Liver (tissue), 3 donors: Measurements from ENCODE around the gene GSE1.

Experiments used
- ATF3 ChIP-seq: IDR thresholded peaks from 2 replicates; pipeline ENCODE4 v1.6.1; 2016; ENCODE audit warnings: antibody characterized with exemption
- GABPA ChIP-seq, 2 donors: IDR thresholded peaks in 1 of 2; conservative IDR thresholded peaks in 1 of 2; 2 replicates each; pipeline ENCODE4 v1.6.1; 2016; ENCODE audit warnings: antibody characterized with exemption in 2 of 2, mild to moderate bottlenecking in 1 of 2, moderate library complexity in 1 of 2
- TF ChIP-seq, protein P1 (sequence below): fragments of 150-350 bp; IDR thresholded peaks from 2 replicates; pipeline ENCODE4 v1.5.1; 2017; ENCODE audit warnings: improper control_type of control experiment, low read depth, low read length; ENCODE audit not compliant: missing input control
- donor health status: healthy.
- donor health status: healthy.

DNA sequence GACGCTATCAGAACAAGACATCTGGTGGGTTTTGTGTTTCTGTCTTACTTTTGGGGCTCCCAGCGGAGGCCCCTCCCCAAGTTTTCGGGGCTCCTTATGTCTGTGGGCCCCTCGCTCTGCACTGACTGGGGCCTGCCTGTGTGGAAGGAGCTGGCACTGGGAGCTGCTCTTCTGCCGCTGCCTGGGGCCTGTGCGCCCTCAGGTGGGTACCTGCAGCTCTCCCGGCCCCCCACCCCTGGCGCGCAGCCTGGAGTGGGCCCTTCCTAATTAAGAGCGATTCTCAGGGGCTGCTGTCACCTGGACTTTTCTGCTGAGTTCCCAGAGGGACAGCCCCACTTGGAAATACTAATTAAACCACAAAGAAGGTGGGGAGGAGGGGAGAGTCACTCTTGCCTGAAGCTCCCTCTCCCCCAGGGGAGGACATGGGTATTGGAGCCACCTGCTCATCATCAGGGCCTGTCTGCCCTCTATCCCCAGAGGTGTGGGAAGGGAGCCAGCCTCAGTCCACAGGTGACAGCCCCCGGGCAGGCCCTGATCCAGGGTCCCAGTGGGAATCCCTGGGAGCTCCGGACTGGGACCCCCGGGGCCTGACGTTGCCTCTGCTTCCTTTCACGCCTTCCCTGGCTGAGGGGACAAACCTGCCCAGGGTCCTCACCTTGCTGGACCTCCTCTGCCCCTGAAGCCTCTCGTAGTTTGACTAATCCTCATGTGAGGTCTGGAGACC is 36.5 kb downstream of the GSE1 start:
- TF ChIP-seq, protein P1, sequence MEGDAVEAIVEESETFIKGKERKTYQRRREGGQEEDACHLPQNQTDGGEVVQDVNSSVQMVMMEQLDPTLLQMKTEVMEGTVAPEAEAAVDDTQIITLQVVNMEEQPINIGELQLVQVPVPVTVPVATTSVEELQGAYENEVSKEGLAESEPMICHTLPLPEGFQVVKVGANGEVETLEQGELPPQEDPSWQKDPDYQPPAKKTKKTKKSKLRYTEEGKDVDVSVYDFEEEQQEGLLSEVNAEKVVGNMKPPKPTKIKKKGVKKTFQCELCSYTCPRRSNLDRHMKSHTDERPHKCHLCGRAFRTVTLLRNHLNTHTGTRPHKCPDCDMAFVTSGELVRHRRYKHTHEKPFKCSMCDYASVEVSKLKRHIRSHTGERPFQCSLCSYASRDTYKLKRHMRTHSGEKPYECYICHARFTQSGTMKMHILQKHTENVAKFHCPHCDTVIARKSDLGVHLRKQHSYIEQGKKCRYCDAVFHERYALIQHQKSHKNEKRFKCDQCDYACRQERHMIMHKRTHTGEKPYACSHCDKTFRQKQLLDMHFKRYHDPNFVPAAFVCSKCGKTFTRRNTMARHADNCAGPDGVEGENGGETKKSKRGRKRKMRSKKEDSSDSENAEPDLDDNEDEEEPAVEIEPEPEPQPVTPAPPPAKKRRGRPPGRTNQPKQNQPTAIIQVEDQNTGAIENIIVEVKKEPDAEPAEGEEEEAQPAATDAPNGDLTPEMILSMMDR = no peak
- TF ChIP-seq ATF3 = no peak
- no peak for TF ChIP-seq GABPA (IDR thresholded peaks at IDR 0.05 in 1 of 2, conservative IDR thresholded peaks at IDR 0.05 in 1 of 2)
